Glomerular visceral epithelial cell (primary cell): ENCODE data around the gene ACTL7A.
A peak's percentile ranks its signal among the peaks of the same experiment; 100 is the strongest.

Experiments used
- DNase-seq: peaks from one replicate; pipeline ENCODE4 v3.0.0-alpha.2; 2016; ENCODE audit errors: extremely low spot score

The ACTL7A gene

GRCh38 chr9:108850293-108850897 lies 11.7 kb upstream of the ACTL7A start:
- DNase-seq, result no peak

DNA sequence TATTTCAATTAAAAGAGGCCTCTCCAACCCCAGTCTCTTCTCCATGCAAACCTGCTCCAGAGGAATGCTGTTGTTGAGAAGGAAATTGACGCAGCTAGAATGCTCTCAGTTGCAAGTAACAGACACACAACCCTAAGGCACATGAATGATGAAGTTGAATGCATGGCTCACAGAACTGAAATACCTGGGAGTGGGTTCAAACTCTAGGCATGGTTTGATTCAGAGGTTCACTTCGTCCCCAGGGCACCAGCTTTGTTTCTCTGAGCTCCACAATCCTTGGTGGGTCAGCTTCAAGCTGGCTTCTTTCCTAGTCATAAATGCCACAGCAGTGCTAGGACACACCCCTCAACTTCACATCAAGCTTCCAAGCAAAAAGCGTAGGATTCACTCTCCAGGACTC lies 10.9 kb upstream of the ACTL7A start:
- no peak for DNase-seq

DNA sequence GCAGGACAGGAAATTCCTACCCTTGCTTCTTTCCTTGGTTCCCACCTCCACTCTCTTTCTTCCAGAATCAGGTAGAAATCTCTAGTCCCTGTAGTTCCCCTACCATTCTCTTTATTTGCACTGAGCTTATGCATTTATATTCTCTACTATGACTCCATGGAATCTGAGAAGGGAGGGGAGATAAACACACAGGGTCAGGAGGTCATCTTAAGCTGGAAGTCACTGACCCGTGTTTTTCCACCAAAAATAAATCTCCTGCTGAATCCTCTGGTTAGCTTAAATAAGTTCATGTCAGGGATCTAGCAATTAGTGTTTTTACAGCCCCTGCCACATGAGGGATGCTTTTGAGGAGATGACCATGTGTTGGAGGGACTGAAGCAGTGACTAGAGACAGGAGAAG lies 10.0 kb upstream of the ACTL7A start:
- DNase-seq, result no peak

- DNase-seq, result no peak
Measured at GRCh38 chr9:108854094-108854493, 8.0 kb upstream of the ACTL7A start.

DNA sequence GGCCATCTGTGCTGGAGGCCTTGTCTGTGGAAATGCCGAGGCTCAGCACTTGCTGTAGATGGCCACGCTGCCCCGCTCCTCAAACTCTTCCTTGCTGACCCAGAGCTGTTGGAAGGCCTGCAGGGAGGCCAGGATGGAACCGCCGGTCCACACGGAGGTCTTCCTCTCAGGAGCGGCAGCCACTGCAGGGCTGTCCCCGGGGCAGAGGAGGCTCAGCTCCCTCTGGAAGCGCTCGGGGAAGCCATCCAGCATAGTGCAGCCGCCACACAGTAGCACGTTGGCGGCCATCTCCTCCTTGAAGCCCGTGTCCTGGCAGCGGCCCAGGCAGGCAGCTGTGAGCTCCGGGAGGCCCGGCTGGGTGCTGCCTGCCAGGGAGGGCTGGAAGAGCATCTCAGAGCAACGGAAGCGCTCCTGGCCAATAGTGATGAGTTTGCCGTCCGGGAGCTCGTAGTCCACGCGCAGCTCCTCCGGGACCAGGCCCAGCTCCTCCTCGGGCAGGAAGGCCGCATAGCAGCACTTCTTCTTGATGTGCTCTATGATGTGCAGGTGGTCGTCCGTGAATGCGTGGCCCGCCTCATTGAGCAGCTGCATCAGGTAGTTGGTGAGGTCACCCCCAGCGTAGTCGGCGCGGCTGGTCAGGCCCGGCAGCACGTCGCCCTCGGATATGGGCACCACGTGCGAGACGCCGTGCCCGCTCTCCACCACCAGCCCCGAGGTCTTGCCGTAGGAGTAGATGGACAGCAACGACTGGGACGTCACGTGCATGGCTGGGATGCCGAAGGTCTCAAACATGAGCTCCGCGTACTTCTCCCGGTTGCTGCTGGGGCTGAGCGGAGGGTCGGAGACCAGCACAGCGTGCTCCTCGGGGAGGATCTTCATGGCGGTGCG lies 7.2 kb upstream of the ACTL7A start:
- no peak for DNase-seq

DNA sequence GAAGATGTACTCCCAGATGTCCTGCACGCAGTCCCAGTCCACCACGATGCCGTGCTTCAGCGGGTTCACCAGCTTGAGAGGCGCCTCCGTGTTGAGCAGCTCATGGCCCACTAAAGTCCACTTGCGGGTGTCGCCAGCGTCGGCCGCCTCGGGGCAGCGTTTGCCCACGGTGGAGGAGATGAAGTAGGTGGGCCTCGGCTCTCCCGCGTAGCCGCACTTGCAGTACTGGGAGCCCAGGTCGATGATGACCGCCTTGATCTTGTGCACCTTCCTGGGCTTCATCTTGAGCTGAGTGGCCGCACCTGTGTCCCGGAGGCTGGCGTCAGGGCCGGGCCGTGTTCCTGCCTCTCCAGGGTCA lies 6.6 kb upstream of the ACTL7A start:
- no peak for DNase-seq

GRCh38 chr9:108855888-108856287 lies 6.2 kb upstream of the ACTL7A start, which contains the start of gene ACTL7B:
Gene ACTL7B (minus strand): TSS chr9:108855986. CDS start chr9:108855930, 56 bp downstream.
- no peak for DNase-seq

GRCh38 chr9:108857572-108857971 lies 4.5 kb upstream of the ACTL7A start:
- DNase-seq, result no peak

GRCh38 chr9:108859459-108860114 lies 2.5 kb upstream of the ACTL7A start:
- peak; percentile 22 for DNase-seq

- no peak for DNase-seq
Measured at GRCh38 chr9:108860354-108860753, 1.7 kb upstream of the ACTL7A start.

GRCh38 chr9:108860764-108861163 lies 1.3 kb upstream of the ACTL7A start:
- no peak for DNase-seq

- no peak for DNase-seq
Measured at GRCh38 chr9:108861464-108861863, 602 bp upstream of the ACTL7A start.

DNA sequence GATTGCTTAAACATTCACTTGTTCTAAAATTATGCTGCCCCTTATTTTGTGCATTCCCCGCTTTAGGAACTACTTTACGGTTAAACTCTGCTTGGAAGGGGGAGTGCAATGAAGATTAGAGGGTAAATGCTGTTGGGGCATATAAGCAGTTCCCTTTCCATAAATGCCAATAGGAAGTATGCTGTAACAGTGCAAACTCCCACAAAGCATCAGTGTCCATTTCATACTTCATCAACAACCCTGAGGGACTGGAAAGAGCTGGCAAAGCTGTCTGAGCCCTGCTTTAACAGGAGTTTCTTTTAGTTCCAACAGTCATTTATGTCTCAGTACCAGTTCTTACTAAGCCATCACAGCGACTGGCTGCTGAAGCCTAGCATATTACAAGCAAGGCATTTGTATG lies 1.8 kb downstream of the ACTL7A start:
- DNase-seq, result no peak

DNA sequence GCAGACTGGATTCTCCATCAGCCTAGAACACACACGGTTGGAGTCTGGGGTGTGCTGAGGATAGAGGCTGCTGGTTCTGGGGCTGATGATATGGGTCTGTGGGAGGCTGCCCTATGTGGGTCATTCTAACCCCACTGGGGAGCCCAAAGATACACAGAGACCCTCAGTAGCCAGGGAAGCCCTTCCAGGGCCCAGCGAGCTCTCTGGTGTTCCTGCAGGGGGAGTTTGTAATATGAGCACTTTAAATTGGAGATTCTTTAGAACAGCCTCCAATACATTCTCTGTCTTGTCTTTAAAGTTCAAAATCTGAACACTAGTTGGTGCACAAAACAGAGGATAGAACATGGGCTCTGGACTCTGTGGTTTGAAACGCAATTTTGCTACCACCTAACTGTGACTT lies 2.4 kb downstream of the ACTL7A start:
- DNase-seq, result no peak

DNA sequence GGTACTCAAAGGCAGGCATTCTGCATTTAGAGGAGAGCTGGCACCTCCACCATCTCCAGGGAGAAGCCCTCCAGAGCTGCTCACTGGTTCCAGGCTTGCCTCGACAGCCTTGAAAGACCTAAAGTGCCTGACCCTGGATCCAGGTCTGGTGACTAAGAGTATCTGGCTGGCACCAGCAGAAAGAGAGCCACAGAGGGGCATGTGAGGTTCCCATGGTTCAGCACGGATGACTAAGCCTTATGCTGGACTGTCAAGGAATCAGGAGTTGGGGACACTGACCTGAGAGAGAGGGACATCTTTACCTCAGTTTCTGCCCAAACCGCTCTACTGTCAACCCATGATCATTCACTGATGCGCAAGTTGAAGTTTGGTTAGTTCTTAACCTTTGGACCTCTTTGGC lies 3.0 kb downstream of the ACTL7A start:
- DNase-seq, result no peak

GRCh38 chr9:108866001-108866420 lies 3.9 kb downstream of the ACTL7A start:
- DNase-seq, result no peak

DNA sequence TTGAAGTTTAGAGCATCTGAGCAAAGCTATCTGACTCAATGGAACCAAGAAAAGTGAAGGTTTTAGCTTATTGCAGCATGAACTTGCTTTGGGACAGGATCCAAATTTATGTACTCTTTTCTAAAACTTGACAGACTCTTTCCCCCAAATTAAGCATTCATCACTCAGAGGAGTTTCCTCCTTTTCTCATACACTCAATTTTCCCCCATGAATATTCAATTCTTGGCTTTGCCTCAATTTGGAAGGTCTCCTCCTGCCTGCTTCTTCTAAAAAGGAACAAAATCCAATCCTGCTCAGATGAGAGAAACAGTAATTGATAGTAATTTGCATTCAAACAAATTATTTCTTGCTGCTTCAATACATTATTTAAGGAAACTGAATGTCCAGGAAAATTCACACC lies 5.0 kb downstream of the ACTL7A start:
- DNase-seq, result no peak

DNA sequence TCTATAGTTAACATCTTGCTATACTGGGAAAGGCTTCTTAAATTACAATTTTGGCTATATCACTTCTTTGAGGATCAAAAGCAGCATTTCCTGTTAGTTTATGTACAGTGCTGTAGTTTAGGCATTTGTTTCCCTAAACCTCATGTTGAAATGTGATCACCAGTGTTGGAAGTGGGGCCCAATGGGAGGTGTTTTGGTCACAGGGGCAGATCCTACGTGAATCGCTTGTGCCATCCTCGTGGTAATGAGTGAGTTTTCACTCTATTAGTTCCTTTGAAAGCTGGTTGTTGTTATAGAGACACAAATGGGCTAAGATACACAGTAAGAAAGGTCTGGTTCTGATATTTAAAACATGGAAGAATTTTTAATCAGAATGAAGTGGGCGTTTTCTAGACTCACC lies 5.8 kb downstream of the ACTL7A start:
- DNase-seq, result no peak

DNA sequence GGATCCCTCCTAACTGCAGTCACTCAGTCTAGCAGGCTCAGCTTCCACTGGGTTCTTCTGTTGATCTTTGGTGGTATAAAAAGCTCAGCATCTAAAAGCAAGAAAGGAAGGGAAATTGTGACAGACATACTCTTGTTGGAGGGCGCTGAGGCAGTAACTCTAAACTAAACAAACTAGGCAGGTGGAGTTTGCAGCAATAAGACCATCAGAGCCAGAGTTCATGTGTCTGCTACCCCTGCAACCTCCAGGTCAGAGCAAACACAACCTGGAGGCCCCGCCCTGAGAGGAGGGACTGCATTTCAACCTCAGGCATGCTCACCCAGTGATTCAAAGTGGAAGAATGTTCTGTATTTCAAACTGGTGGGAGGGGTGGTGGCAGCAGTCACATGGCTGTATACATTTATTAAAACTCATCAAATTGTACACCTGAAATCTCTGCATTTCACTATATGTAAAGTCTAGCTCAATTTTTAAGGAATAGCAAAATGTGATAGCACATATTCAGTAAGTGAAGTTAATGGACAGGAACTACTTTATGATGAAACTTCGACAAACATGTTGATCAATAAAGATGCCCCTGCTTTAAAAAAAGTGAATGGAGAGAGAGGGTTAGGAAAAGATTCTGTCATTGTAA lies 7.1 kb downstream of the ACTL7A start:
- DNase-seq, result peak; percentile 18

DNA sequence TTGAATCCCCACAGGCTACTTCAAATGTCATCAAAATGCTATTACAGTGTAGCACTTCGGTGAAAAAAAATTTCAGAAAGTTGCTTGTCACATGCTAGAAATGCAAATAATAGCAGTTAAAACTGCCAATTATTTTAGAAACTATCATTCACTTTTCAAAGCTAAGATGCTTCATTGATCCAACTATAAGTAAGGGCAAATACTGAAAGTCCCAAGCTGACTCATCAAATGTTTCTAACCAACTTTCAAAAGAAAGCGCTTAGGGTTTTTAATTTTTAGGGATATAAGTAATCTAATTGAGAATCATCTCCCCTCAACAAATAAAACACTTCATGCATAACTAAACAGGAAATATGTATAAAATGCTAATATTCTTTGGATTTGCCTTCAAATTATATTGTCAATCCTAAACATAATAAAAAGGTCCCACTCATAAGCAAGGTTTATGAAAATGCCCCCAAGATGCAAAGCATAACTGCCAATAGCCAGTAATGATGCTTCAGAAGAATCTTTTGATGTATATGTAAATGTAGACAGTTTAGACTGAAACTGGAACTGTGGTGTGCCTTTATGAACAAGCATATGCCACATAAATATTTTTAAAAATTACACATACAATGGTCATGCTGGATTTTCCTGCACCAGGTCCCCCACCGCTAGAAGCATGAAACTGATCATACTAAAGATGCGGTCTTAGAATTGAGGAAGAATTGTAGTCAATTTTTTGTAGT lies 12.2 kb downstream of the ACTL7A start:
- no peak for DNase-seq

GRCh38 chr9:108876425-108876824 lies 14.4 kb downstream of the ACTL7A start:
- DNase-seq, result no peak

GRCh38 chr9:108877524-108877923 lies 15.5 kb downstream of the ACTL7A start:
- DNase-seq, result no peak
